HepG2 (cell line): ENCODE measurements around the gene KCNAB1. TPM values are rescaled to one million over a fixed set of nuclear protein-coding genes. Genes with fewer than 3 reads are reported as not detected.
A peak's percentile ranks its signal among the peaks of the same experiment; 100 is the strongest.

Source experiments
- ATAC-seq: fragments of 200-7000 bp; cut with Tn5 transposase; 3 replicates; pipeline ENCODE4 v1.9.1; 2020; ENCODE audit warnings: mild to moderate bottlenecking, moderate library complexity
- BruUV-seq: library from RNA; stranded (reverse); fragments of 400-500 nt; replicated peaks from 2 replicates; lab custom pipeline; 2021; lab: Mats Ljungman, UMichigan
- CTCF ChIA-PET: fragments of 300-600 bp; formaldehyde crosslinking; extraction: SDS; loops from one replicate; lab custom pipeline; 2021; ENCODE audit warnings: low total read pairs, inconsistent platforms, low intra/inter-chr PET ratio; lab: Yijun Ruan, JAX
- POLR2A ChIA-PET: fragments of 350-600 bp; sonication (Branson Sonifier 250); formaldehyde crosslinking; loops from one replicate; lab custom pipeline; 2020; ENCODE audit warnings: antibody characterized with exemption, inconsistent platforms; lab: Yijun Ruan, JAX
- DNase-seq: peaks from one replicate; pipeline ENCODE4 v3.0.0-alpha.2; 2015; ENCODE audit warnings: low spot score
- FAIRE-seq: peaks from 3 replicates; lab custom pipeline; 2011; peaks lifted over from hg19 to GRCh38; lab: Jason Lieb, UNC
- H2AFZ ChIP-seq: one replicate; pipeline ENCODE4 v1.6.1; 2011; ENCODE audit warnings: low read length, inconsistent platforms
- H3K27ac ChIP-seq: fragments of 300-600 bp; 3 replicates; pipeline ENCODE4 v1.8.0; 2011; ENCODE audit warnings: mixed run types, mild to moderate bottlenecking, mixed read lengths, low read length, inconsistent platforms; ENCODE audit not compliant: insufficient read depth; ENCODE audit errors: extremely low read length
- H3K27me3 ChIP-seq, 2 experiments: fragments of 200-600 bp in 1 of 2; 2 replicates in 1 of 2; 3 replicates in 1 of 2; pipeline versions ENCODE4 v1.6.0 to v1.8.0; 2011; ENCODE audit warnings: low read length in 2 of 2, mild to moderate bottlenecking in 2 of 2, moderate library complexity in 2 of 2, inconsistent platforms in 1 of 2; ENCODE audit not compliant: insufficient read depth in 2 of 2, control insufficient read depth in 1 of 2
- H3K36me3 ChIP-seq, 2 experiments: fragments of 200-600 bp in 1 of 2; replicated peaks in 1 of 2; 2 replicates in 1 of 2; 3 replicates in 1 of 2; pipeline versions ENCODE4 v1.5.1 to v1.8.0; 2011; ENCODE audit warnings: low read length in 2 of 2, inconsistent platforms in 1 of 2; ENCODE audit not compliant: insufficient read depth in 2 of 2, control insufficient read depth in 1 of 2
- H3K4me1 ChIP-seq: 2 replicates; pipeline ENCODE4 v1.5.1; 2012; ENCODE audit warnings: low read length, inconsistent platforms; ENCODE audit not compliant: insufficient read depth
- H3K4me2 ChIP-seq: 2 replicates; pipeline ENCODE4 v1.6.0; 2011; ENCODE audit warnings: low read depth, low read length, inconsistent platforms
- H3K4me3 ChIP-seq, 3 experiments: fragments of 200-600 bp in 1 of 3; sonication (generic), shearing (Covaris generic) in 1 of 3; replicated peaks in 1 of 3; 2 replicates each; pipeline ENCODE4 v1.5.1; 2011 to 2016; ENCODE audit warnings: low read length in 3 of 3, inconsistent platforms in 2 of 3, low read depth in 2 of 3, mild to moderate bottlenecking in 2 of 3, control low read depth in 1 of 3, mixed read lengths in 1 of 3; ENCODE audit not compliant: insufficient read depth in 1 of 3
- H3K79me2 ChIP-seq: one replicate; pipeline ENCODE4 v1.6.1; 2011; ENCODE audit warnings: low read length, inconsistent platforms; ENCODE audit not compliant: insufficient read depth
- H3K9ac ChIP-seq: 2 replicates; pipeline ENCODE4 v1.6.0; 2011; ENCODE audit warnings: mild to moderate bottlenecking, low read depth, low read length, inconsistent platforms; ENCODE audit not compliant: insufficient read depth
- H3K9me3 ChIP-seq: 2 replicates; pipeline ENCODE4 v1.5.1; 2012; ENCODE audit warnings: mild to moderate bottlenecking, low read length
- H4K20me1 ChIP-seq: 2 replicates; pipeline ENCODE4 v1.6.0; 2011; ENCODE audit warnings: inconsistent platforms, mild to moderate bottlenecking, low read length, moderate library complexity; ENCODE audit not compliant: insufficient read depth
- AFF4 ChIP-seq: sonication (generic); formaldehyde crosslinking; IDR thresholded peaks from 2 replicates; pipeline ENCODE4 v1.4.0; 2020; ENCODE audit warnings: missing genetic modification reagents
- DNMT3B ChIP-seq: conservative IDR thresholded peaks from 2 replicates; pipeline ENCODE4 v1.6.1; 2016; ENCODE audit warnings: missing biosample characterization, control low read depth
- ELF1 ChIP-seq: sonication (generic); formaldehyde crosslinking; IDR thresholded peaks from 2 replicates; pipeline ENCODE4 v1.4.0; 2020; ENCODE audit warnings: missing genetic modification reagents
- EP300 ChIP-seq, 3 experiments: sonication (generic) in 1 of 3; formaldehyde crosslinking in 1 of 3; IDR thresholded peaks; 2 replicates each; pipeline versions ENCODE4 v1.5.1 to v1.6.1; 2011 to 2020; ENCODE audit warnings: low read depth in 2 of 3, low read length in 2 of 3, borderline replicate concordance in 1 of 3, improper control_type of control experiment in 1 of 3, mild to moderate bottlenecking in 1 of 3, missing genetic modification reagents in 1 of 3, moderate library complexity in 1 of 3
- HOXA5 ChIP-seq: sonication (generic); formaldehyde crosslinking; IDR thresholded peaks from 2 replicates; pipeline ENCODE4 v1.4.0; 2020; ENCODE audit warnings: missing genetic modification reagents
- NR2F6 ChIP-seq, 2 experiments: IDR thresholded peaks; 2 replicates each; pipeline ENCODE4 v1.6.1; 2016; ENCODE audit warnings: antibody characterized with exemption in 1 of 2, mild to moderate bottlenecking in 1 of 2
- SNAI1 ChIP-seq: sonication (generic); formaldehyde crosslinking; IDR thresholded peaks from 2 replicates; pipeline ENCODE4 v1.5.0; 2020; ENCODE audit warnings: mild to moderate bottlenecking, missing genetic modification reagents, borderline replicate concordance
- ZNF10 ChIP-seq: sonication (generic); formaldehyde crosslinking; IDR thresholded peaks from 2 replicates; pipeline ENCODE4 v1.4.0; 2020; ENCODE audit warnings: mild to moderate bottlenecking, low read depth, missing genetic modification reagents, borderline replicate concordance
- ZNF264 ChIP-seq: sonication (generic); formaldehyde crosslinking; IDR thresholded peaks from 2 replicates; pipeline ENCODE4 v1.4.0; 2020; ENCODE audit warnings: missing genetic modification reagents
- ZNF329 ChIP-seq: sonication (generic); formaldehyde crosslinking; IDR thresholded peaks from 2 replicates; pipeline ENCODE4 v1.9.0; 2021; ENCODE audit warnings: low read depth, mild to moderate bottlenecking, missing genetic modification reagents
- ZNF777 ChIP-seq: sonication (generic); formaldehyde crosslinking; IDR thresholded peaks from 2 replicates; pipeline ENCODE4 v1.4.0; 2020; ENCODE audit warnings: missing genetic modification reagents
- ZNF781 ChIP-seq: sonication (generic); formaldehyde crosslinking; IDR thresholded peaks from 2 replicates; pipeline ENCODE4 v1.5.1; 2020; ENCODE audit warnings: borderline replicate concordance, mild to moderate bottlenecking, missing genetic modification reagents; ENCODE audit errors: not compliant biosample characterization
- WGBS: methylation state at CpG from one replicate; pipeline ENCODE4 v1.1.6; 2017; ENCODE audit warnings: low lambda C conversion rate; 5-methylcytosine and 5-hydroxymethylcytosine counted together
- in situ Hi-C: cut with HindIII; loops from 2 replicates; pipeline ENCODE4 v1.10.0; 2017; ENCODE audit warnings: low pct_unique_long_range_greater_than_20kb; ENCODE audit not compliant: extremely low pct_ligation_motif_present
- intact Hi-C: fragments of 100-400 bp; cut with micrococcal nuclease; formaldehyde crosslinking; loops from one replicate; pipeline ENCODE4 v1.10.0; 2022; ENCODE audit not compliant: unreplicated experiment
- polyA plus RNA-seq, 8 experiments: library from polyadenylated mRNA; depleted of rRNA in 3 of 8; stranded (reverse) in 7 of 8; unstranded in 1 of 8; fragments of >200 nt; fragmentation: Illumina TruSeq in 4 of 8; extraction: Trizol in 4 of 8; gene quantifications; 2 replicates each; pipeline versions ENCODE4 v1.2.1 to v1.2.3, GENCODE V29; 2011 to 2016; ENCODE audit warnings: low read depth in 4 of 8, missing spikeins in 1 of 8, mixed read lengths in 1 of 8; ENCODE audit not compliant: insufficient read depth in 1 of 8
- total RNA-seq, 5 experiments: library from RNA; depleted of rRNA; stranded (reverse); fragments of >200 nt; fragmentation: Illumina TruSeq; extraction: Trizol; gene quantifications; 2 replicates each; pipeline ENCODE4 v1.2.3, GENCODE V29; 2016; ENCODE audit warnings: low read depth in 1 of 5

KCNAB1 gene
- total and polyA plus RNA-seq, 2 of the 13 experiments (the other 11 are each of a cell fraction or from before 2014, with no cell fraction given), result not detected

DNA sequence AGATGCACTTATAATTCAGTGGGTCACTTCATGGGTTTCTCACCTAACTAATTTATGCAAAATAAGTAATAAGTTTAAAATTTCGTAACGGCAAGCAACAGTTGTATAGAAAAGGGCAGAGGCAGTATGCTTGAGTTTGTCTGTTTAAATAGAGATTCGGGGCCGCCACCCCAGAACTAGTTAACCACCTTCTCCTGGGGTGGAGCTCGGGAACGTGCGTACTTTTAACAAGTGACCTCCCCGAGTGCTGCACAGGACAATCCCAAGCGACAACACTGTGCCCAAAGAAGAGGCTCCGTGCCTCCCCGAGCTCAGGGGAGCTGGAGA, 434.1 kb downstream of the KCNAB1 start:
- peaks cover 43% of the 10 kb centered on the region for H3K4me1 ChIP-seq
- DNase-seq (no peak), FAIRE-seq (no peak), ATAC-seq (no peak)
- H3K79me2 ChIP-seq, result peaks cover 54% of the 10 kb centered on the region
- no TSS peak for BruUV-seq
- in situ Hi-C loops (loop anchor here (10.0 kb wide), 1 partner anchor 120 kb away; the partner anchor contains the start of gene TIPARP), intact Hi-C loops (loop anchor here (1.0 kb wide), 1 partner anchor 583 kb away; no protein-coding TSS in a partner anchor)
- H3K27ac ChIP-seq, result peak overlapping the region; percentile 94
- peak; percentile 27 for TF ChIP-seq ZNF781 (CRISPR knock-in tag)
- TF ChIP-seq DNMT3B, result no peak
- TF ChIP-seq EP300 (IDR thresholded peaks at IDR 0.05; ENCODE audit: low read depth in 2 of 2, low read length in 2 of 2), result no peak
- TF ChIP-seq EP300 (CRISPR knock-in tag; IDR thresholded peaks at IDR 0.05; ENCODE audit: borderline replicate concordance), result 0 out of 2 replicates have a peak, but pooled peaks have one; percentile 20
- TF ChIP-seq HOXA5, result 0 out of 2 replicates have a peak, but pooled peaks have one; percentile 72
- TF ChIP-seq ZNF329 (CRISPR knock-in tag), result 0 out of 2 replicates have a peak, but pooled peaks have one; percentile 17
- TF ChIP-seq ZNF10 (CRISPR knock-in tag), result no peak
- no peak for TF ChIP-seq AFF4 (CRISPR knock-in tag)
- no peak for TF ChIP-seq ELF1
- no peak for TF ChIP-seq SNAI1 (CRISPR knock-in tag)
- TF ChIP-seq NR2F6 (IDR thresholded peaks at IDR 0.05), result no peak
- no peak for TF ChIP-seq NR2F6 (CRISPR knock-in tag; IDR thresholded peaks at IDR 0.05)
- no peak for TF ChIP-seq ZNF264 (CRISPR knock-in tag)
- TF ChIP-seq ZNF777, result 0 out of 2 replicates have a peak, but pooled peaks have one; percentile 38
- H3K4me2 ChIP-seq, result peak overlapping the region; percentile 79
- H3K4me3 ChIP-seq, result peak overlapping the region; percentile 85 to 100 (median 91)
- POLR2A ChIA-PET, result interaction anchor here (0.9 to 3.3 kb wide), 16 partner anchors 9 to 621 kb away, joined by 3 to 20 read pairs (median 6); partner anchors contain the start of genes CCNL1 and TIPARP
- 0% methylated on average over 3 of the region's 11 CpGs for WGBS
- H4K20me1 ChIP-seq, result peaks cover 12% of the 10 kb centered on the region; the same call in 1 of the 2 replicates
- H3K36me3 ChIP-seq, result peaks cover 3 to 23% of the 10 kb centered on the region in 2 experiments; a peak in 3 of 5 replicates
- no peaks in the 10 kb centered on the region for H3K9me3 ChIP-seq
- CTCF ChIA-PET, result no interaction called here
- peak overlapping the region; percentile 98 for H3K9ac ChIP-seq
- H2AFZ ChIP-seq, result no peak overlapping the region
- H3K27me3 ChIP-seq, result no peaks in the 10 kb centered on the region; a peak in 2 of 5 replicates
